Mononuclear cell (primary cell): ENCODE measurements around the gene GOLGA7B. TPM values are rescaled to one million over a fixed set of nuclear protein-coding genes. Genes with fewer than 3 reads are reported as not detected.

Experiments used
- H3K27me3 ChIP-seq: 2 replicates; pipeline ENCODE4 v1.6.0; 2011; ENCODE audit warnings: low read length, control low read depth; ENCODE audit not compliant: insufficient read depth
- H3K4me1 ChIP-seq: 2 replicates; pipeline ENCODE4 v1.5.1; 2011; ENCODE audit warnings: mild to moderate bottlenecking, low read length, control low read depth; ENCODE audit not compliant: insufficient read depth
- H3K4me3 ChIP-seq: 2 replicates; pipeline ENCODE4 v1.5.1; 2011; ENCODE audit warnings: mild to moderate bottlenecking, low read length, moderate library complexity
- H3K9me3 ChIP-seq: 2 replicates; pipeline ENCODE4 v1.5.1; 2011; ENCODE audit warnings: low read depth, mild to moderate bottlenecking, control low read depth, low read length
- total RNA-seq: library from RNA; depleted of rRNA; stranded (reverse); fragments of >200 nt; gene quantifications from one replicate; pipeline ENCODE4 v1.2.3, GENCODE V29; 2012

Gene GOLGA7B
- total RNA-seq, 1 donor: 1.7 TPM

- peaks cover 2% of the 10 kb centered on the region for H3K27me3 ChIP-seq
- no peak overlapping the region for H3K4me3 ChIP-seq
- H3K9me3 ChIP-seq: no peaks in the 10 kb centered on the region
- H3K4me1 ChIP-seq: peaks cover 14% of the 10 kb centered on the region
Measured at GRCh38 chr10:97869091-97870042, 19.7 kb downstream of the GOLGA7B start.

- no peaks in the 10 kb centered on the region for H3K9me3 ChIP-seq
- peaks cover 14% of the 10 kb centered on the region for H3K4me1 ChIP-seq
Measured at GRCh38 chr10:97870990-97871389, 21.3 kb downstream of the GOLGA7B start.

GRCh38 chr10:97873569-97873968 lies 23.9 kb downstream of the GOLGA7B start:
- Histone ChIP-seq H3K27me3 (peaks cover 2% of the 10 kb centered on the region), H3K4me3 (no peak overlapping the region)

More at GRCh38 chr10:97870990-97871389, 21.3 kb downstream of the GOLGA7B start:
- Histone ChIP-seq H3K27me3 (peaks cover 2% of the 10 kb centered on the region), H3K4me3 (no peak overlapping the region)

GRCh38 chr10:97874332-97874731 lies 24.7 kb downstream of the GOLGA7B start:
- Histone ChIP-seq H3K9me3 (no peaks in the 10 kb centered on the region), H3K27me3 (peaks cover 2% of the 10 kb centered on the region), H3K4me3 (no peak overlapping the region), H3K4me1 (peaks cover 6% of the 10 kb centered on the region)

More at GRCh38 chr10:97873569-97873968, 23.9 kb downstream of the GOLGA7B start:
- Histone ChIP-seq H3K4me1 (peaks cover 14% of the 10 kb centered on the region), H3K9me3 (no peaks in the 10 kb centered on the region)

DNA sequence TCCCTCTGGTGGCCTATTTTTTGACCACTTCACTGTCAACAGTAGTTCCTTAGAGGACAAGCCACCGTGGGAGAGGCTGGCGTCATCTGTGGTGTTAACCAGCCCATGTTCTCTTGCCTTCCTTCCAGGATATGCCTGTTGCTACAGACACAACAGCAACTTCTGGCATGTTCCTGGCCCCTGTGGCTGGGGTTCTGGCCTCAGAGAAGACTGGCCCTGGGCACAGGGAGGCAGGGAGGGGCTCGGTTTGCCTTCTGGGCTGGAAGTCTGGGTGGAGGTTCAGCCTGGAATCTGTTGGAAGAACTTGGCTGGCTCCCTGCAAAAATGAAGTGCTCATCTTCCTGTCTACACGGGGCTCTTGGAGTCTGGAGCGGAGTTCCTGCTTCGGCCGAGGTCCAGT lies 25.7 kb downstream of the GOLGA7B start:
- no peak overlapping the region for H3K4me3 ChIP-seq
- H3K27me3 ChIP-seq: peaks cover 2% of the 10 kb centered on the region
- no peaks in the 10 kb centered on the region for H3K4me1 ChIP-seq
- no peaks in the 10 kb centered on the region for H3K9me3 ChIP-seq

DNA sequence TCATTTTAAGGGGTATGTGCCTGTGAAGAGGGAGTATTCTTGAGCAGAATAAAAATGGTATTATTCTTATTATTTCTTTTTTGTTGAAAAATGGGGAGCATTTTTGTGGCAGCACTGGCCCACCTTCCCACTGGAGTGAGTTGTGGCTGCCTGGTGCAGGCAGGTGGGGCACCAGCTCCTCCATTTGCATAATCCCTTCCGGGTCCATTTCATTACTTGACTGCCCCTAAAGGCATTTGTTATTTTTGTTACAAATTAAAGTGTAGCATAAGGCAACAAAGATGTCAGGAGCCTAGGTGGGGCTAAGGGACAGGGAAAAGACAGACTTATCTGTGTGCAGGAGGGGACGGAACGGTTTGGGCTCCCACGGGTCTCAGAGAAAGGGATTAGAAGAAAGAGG lies 26.8 kb downstream of the GOLGA7B start:
- Histone ChIP-seq H3K27me3 (no peaks in the 10 kb centered on the region), H3K9me3 (no peaks in the 10 kb centered on the region), H3K4me3 (no peak overlapping the region), H3K4me1 (no peaks in the 10 kb centered on the region)

- Histone ChIP-seq H3K27me3 (no peaks in the 10 kb centered on the region), H3K4me1 (no peaks in the 10 kb centered on the region), H3K4me3 (no peak overlapping the region), H3K9me3 (no peaks in the 10 kb centered on the region)
Measured at GRCh38 chr10:97879241-97879640, 29.6 kb downstream of the GOLGA7B start.

DNA sequence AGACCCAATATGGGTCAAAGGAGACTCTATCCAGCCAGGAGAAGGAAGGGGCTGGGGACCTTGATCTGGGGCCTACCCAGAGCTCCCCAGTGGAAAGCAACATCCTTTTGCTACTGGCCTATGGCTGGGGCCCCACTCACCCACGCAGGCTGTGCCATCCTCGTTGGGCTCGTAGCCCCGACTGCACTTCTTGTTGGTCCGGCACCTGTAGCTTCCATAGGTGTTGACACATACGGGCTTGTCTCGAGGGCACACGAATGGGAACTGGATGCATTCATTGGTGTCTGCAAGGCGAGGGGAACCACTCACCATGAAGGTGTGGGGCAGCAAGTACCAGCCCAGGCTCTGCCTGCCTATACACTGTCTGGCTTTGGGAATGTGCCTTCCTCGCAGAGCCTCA lies 30.5 kb downstream of the GOLGA7B start:
- no peaks in the 10 kb centered on the region for H3K9me3 ChIP-seq
- no peak overlapping the region for H3K4me3 ChIP-seq
- H3K4me1 ChIP-seq: no peaks in the 10 kb centered on the region
- no peaks in the 10 kb centered on the region for H3K27me3 ChIP-seq

DNA sequence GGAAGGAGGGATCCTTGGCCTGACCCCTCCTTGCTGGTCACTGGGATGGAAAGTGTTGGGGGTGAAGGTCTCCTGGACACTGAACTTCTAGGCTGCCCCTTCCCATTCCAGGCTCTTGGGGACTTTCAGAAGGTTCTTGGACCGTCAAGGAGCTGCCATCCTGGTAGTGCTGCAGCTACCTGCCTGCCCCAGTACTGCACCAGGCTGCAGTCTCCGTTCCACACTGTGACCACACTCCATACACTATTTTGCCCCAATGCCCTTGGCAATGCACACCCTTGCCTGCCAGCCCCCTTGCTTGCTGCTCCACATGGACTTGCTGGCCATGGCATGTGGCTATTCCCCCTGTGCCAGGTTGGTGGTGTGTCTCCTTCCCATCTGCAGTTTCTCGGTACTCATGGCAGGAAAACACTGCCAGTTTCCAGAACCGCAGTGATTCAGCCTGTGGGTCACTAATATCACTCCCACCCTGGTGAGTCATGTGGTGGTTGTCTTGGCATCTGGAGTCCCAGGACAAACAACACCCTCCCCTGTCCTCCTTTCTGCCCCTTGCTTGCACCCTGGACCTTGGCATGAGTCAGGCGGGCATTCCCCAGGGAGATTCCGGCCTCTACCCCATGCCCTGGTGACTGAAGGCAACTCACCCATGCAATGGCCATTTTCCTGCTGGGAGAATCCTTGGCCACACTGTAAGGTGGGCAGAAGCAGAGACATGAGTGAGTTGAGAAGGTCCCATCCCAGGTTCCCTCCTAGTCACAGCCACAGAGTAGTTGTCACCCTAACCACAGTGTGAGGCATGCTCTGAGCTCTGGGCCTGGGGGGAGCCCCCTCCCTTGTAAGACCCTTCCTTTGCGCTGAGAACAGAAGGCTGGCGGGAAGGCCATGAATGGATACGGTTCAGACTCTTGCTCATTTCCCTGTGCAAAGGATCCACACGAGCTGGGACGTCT lies 32.8 kb downstream of the GOLGA7B start:
- Histone ChIP-seq H3K4me3 (no peak overlapping the region), H3K9me3 (no peaks in the 10 kb centered on the region), H3K4me1 (no peaks in the 10 kb centered on the region)

GRCh38 chr10:97883092-97883485 lies 33.4 kb downstream of the GOLGA7B start:
- Histone ChIP-seq H3K4me3 (no peak overlapping the region), H3K27me3 (no peaks in the 10 kb centered on the region), H3K9me3 (no peaks in the 10 kb centered on the region)

More for the DNA sequence above, 32.8 kb downstream of the GOLGA7B start:
- no peaks in the 10 kb centered on the region for H3K27me3 ChIP-seq

DNA sequence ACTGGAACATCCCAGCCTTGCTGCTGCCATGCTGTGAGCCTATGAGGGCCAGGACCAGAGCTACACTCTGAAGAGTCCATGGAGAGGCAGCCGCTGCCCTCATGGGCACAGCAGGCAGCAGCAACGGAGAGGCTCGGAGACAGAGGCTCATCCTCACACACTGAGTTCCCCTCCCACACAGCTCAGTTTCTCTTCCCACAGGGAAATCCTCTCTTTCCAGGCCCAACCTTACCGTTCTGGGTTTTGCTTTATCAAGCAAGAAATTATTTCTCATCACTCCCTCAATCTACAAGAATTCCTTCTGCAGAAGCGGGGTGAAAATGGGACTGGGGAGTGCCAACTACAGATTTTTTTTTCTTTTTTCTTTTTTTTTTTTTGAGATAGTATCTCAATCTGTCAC lies 36.6 kb downstream of the GOLGA7B start:
- H3K9me3 ChIP-seq: no peaks in the 10 kb centered on the region
- H3K27me3 ChIP-seq: no peaks in the 10 kb centered on the region
- H3K4me1 ChIP-seq: no peaks in the 10 kb centered on the region
- H3K4me3 ChIP-seq: no peak overlapping the region

More at GRCh38 chr10:97883092-97883485, 33.4 kb downstream of the GOLGA7B start:
- H3K4me1 ChIP-seq: no peaks in the 10 kb centered on the region

GRCh38 chr10:97887399-97887798 lies 37.8 kb downstream of the GOLGA7B start:
- Histone ChIP-seq H3K4me3 (no peak overlapping the region), H3K27me3 (no peaks in the 10 kb centered on the region), H3K9me3 (no peaks in the 10 kb centered on the region), H3K4me1 (no peaks in the 10 kb centered on the region)

DNA sequence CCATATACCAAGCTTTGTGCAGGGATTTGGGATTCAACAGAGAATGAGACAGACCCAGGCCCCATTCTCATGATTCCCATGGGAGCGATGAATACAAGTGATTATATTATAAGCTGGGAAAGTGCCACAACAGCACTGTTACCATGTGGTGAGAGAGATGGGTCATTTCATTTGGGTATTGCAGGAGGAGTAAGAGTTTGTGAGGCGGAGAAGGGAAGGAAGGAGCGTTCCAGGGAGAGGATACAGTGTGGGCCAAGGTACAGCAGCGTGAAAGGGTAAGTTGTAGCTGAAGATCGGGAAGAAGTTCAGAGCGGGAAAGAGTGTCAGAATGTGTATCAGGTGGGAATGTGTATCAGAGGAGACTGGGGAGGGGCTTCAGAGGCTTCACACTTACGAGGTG lies 38.5 kb downstream of the GOLGA7B start:
- no peak overlapping the region for H3K4me3 ChIP-seq
- H3K4me1 ChIP-seq: no peaks in the 10 kb centered on the region
- no peaks in the 10 kb centered on the region for H3K27me3 ChIP-seq
- no peaks in the 10 kb centered on the region for H3K9me3 ChIP-seq

DNA sequence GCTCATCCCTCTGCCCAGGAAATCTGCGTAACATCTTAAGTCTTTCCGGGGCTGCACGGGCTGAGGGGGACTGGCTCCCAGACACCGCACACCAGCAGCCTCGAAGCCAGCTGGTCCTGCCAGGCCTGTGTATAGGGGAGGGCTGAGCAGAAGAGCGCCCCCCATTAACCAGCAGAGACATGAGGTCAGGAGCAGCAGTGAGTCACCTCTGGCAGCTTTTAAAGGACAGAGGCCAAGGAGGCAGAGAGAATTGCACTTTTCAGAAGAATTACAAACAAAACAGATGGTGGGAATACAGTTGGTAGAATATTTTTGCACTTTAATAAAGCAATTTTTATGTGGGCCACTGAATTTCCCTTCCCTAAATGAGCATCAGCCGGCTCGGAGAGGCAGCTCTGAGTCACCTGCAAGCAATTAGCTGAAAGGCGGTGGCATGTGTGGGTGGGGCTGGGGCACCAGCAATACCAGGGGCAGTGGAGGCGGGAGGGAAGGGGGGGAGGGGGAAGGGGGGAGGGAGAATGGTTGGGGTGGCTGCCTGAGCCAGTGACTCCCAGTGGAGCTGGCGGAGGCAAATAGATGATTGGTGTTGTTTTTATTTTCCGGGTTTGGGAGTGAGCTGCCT lies 39.1 kb downstream of the GOLGA7B start:
- Histone ChIP-seq H3K27me3 (no peaks in the 10 kb centered on the region), H3K9me3 (no peaks in the 10 kb centered on the region), H3K4me1 (no peaks in the 10 kb centered on the region), H3K4me3 (no peak overlapping the region)
